ENCODE results near the gene ARF3.
A peak's percentile ranks its signal among the peaks of the same experiment; 100 is the strongest.

The ARF3 gene

GRCh38 chr12:48981757-48982157, 24.5 kb upstream of the ARF3 start:
- in situ Hi-C loops (cut with MboI; ENCODE audit: low sequenced_read_pairs, unreplicated experiment) = no loop called here
- no peak for DNase-seq (ENCODE audit: low spot score)
- no peak for TF ChIP-seq CTCF (IDR thresholded peaks at IDR 0.05; ENCODE audit: borderline replicate concordance, control extremely low read depth, extremely low read depth, insufficient read depth, missing control alignments)

- peak; percentile 58 for DNase-seq (ENCODE audit: low spot score)
- peak; percentile 30 for TF ChIP-seq CTCF (IDR thresholded peaks at IDR 0.05; ENCODE audit: borderline replicate concordance, control extremely low read depth, extremely low read depth, insufficient read depth, missing control alignments)
- in situ Hi-C loops (cut with MboI; ENCODE audit: low sequenced_read_pairs, unreplicated experiment) = no loop called here
Observed at GRCh38 chr12:48980953-48981756, 23.9 kb upstream of the ARF3 start.

- in situ Hi-C loops (cut with MboI; ENCODE audit: low sequenced_read_pairs, unreplicated experiment) = no loop called here
- TF ChIP-seq CTCF (IDR thresholded peaks at IDR 0.05; ENCODE audit: borderline replicate concordance, control extremely low read depth, extremely low read depth, insufficient read depth, missing control alignments) = no peak
- DNase-seq (ENCODE audit: low spot score) = peak; percentile 60
Observed at GRCh38 chr12:48980389-48980952, 23.2 kb upstream of the ARF3 start.

GRCh38 chr12:48979602-48980388, 22.5 kb upstream of the ARF3 start:
- in situ Hi-C loops (cut with MboI; ENCODE audit: low sequenced_read_pairs, unreplicated experiment) = no loop called here
- TF ChIP-seq CTCF (IDR thresholded peaks at IDR 0.05; ENCODE audit: borderline replicate concordance, control extremely low read depth, extremely low read depth, insufficient read depth, missing control alignments) = no peak
- peak; percentile 62 for DNase-seq (ENCODE audit: low spot score)

- in situ Hi-C loops (cut with MboI; ENCODE audit: low sequenced_read_pairs, unreplicated experiment) = no loop called here
- DNase-seq (ENCODE audit: low spot score) = no peak
- no peak for TF ChIP-seq CTCF (IDR thresholded peaks at IDR 0.05; ENCODE audit: borderline replicate concordance, control extremely low read depth, extremely low read depth, insufficient read depth, missing control alignments)
Observed at GRCh38 chr12:48978741-48979601, 21.7 kb upstream of the ARF3 start.

- peak; percentile 1 for TF ChIP-seq CTCF (IDR thresholded peaks at IDR 0.05; ENCODE audit: borderline replicate concordance, control extremely low read depth, extremely low read depth, insufficient read depth, missing control alignments)
- no peak for DNase-seq (ENCODE audit: low spot score)
- in situ Hi-C loops (cut with MboI; ENCODE audit: low sequenced_read_pairs, unreplicated experiment) = no loop called here
Observed at GRCh38 chr12:48978291-48978740, 21.0 kb upstream of the ARF3 start, which contains the start of gene WNT1. WNT1 (plus strand) TSS chr12:48978322; CDS start chr12:48978651, 329 bp downstream.
